NCI-H446 (cell line): Measurements from ENCODE around the gene MAMLD1.

Experiments used
- DNase-seq, 2 experiments: peaks; one replicate each; lab custom pipeline; 2025; lab: John Stamatoyannopoulos, UW

Gene MAMLD1

DNA sequence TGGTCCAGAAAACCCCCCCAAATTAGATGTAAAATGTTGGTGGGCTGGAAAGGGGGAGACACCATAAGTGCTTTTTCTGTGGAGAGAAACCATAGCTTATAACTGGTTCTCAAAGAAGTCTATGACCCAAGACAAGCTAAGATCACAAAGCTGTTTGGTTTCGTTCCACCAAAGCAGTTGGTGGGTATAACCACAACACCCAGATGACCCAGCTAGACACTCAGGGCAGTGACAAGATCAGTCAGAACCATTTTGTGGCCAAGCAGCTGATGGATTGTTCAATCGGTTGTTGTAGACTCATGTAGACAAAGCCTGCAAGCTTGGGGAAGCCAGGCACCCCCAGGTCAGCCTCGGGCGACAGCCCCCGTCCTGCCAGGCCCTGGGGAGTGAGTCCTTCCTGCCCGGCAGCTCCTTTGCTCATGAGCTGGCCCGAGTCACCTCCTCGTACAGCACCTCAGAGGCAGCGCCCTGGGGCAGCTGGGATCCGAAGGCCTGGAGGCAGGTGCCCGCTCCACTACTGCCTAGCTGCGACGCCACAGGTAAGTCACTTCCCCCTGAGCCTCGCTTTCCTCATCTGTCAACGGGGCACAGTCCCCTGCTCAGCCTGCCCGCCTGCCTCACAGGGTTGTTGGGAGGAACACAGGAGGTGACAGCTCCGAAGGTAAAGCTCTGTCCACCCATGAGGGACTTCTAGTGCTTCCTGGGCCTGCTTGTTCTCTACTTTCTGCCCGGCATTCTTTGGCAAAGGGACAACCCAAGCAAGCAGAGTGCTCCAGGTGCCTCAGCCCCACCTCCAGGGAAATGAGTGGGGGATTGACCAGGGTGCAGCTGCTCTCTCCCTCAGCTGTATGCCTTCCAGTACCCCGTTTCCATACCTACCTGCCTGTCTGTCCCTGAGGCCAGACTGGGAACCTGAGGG is 140.1 kb downstream of the MAMLD1 start:
- DNase-seq = no peak

DNA sequence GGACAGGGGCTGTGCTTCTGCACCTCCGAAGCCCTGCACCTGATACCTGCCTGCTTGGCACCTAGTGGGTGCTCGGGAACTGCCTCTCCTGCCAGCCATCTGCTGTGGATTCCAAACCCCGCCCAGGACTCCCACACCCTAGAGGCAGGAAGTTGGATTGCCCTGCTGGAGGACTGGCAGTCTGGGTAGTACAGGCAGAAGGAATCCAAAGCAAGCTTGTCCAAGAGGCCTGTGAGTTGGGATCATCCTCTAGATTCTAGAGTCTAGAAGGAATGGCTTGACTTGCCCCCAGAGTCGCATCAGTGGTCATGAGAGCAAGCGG is 140.7 kb downstream of the MAMLD1 start:
- no peak for DNase-seq

DNA sequence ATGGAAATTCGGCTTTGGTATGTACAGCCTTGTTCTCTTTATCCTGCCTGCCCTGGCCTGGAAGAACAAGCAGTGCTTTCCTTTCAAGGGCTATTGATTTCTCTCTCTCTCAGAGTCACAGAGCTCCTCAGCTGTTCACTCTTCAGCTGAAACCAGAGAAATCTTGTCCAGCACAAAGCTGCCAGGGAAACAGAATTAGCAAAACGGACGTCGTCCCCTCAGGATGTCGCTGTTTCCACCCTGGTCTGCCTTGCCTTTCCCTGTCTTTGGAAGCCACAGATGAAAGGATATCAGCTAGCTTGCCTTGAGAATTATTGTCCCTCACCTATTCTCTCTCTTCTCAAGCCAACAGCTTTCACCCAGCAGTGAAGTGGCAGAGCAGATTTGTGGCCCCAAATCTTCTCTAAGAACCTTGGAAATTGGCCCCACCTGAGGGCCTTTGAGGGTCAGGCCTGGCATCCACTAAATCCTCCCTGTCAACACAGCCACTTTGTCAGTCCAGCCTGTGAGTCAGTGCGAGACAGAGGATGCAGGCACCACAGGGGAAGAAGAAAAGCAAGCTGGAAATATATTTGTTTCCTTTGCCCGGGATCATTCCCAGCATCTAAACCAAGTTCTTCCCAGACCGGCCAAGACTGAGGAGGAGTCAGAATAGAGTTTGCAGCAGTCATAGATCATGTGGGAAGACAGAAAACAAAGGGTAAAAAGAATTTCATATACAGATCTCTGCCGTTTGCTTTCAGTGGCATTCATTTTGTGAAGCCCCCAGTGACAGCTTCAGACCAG is 141.5 kb downstream of the MAMLD1 start:
- no peak for DNase-seq

DNA sequence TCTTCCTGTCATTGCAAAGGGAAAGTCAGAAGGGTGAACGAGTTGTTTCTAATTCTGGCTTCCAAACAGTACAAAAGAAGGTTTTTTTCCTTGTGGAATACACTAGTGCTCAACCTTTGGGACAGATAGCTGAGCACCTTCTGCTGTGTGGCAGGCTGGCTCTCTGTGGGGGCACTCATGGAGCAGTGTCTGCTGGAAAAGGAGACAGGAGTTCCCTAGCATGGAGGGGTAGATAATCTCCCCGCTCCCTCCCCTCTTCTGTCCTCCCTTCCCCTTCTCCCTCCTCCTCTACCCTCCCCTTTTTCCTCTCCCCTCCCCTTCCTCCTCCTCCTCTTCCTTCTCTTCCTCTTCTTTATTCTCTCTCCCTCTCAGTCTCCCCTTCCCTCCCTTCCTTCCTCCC is 142.9 kb downstream of the MAMLD1 start:
- no peak for DNase-seq

DNA sequence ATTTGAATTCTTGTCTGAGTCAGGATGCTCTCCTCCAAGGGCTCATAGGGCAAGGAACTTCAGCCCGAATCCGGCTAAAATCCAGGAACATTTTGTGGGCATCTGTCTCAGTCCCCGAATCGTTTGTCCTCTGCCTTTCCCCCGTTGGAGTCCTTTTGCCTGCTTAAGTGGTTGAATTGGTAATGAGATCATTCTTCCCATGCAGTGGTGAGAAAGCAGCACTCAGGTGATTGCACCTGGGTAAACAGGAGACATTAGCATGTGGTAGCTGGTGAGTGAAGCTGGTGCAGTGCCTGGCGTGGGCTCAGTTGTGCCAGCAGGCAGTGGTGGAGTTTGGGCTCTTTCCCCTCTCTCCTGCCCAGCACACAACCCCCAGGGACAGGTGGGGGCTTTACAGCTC is 143.4 kb downstream of the MAMLD1 start:
- DNase-seq = no peak

DNA sequence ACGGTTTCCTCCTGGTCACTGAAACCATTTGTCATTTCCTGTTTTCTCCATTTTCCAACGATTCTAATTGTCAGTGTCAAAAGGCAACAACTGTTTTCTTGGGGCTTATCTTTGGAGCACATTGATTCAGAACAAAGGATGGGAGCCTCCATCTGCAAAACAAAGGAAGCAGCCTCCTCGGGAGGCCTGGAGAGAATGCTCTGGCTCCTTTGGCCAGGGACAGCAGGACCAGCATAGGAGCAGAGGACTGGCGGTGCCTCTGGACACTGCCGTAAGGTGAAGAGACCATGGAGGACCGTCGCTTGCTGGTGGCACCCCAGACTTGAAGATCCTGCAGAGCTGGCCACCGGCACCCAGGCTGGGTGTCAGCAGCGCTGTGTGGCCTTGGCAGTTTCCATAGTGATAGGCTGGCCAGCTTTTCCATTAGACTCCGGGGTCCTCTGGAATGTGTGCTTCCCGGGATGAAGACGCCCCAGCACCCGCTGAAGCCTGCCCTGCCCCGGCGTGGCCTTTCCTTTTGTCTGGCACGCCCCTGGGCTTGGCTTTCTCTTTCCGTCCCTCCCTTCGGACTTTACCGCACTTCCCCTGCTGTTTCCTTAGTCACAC is 144.2 kb downstream of the MAMLD1 start:
- no peak for DNase-seq

DNA sequence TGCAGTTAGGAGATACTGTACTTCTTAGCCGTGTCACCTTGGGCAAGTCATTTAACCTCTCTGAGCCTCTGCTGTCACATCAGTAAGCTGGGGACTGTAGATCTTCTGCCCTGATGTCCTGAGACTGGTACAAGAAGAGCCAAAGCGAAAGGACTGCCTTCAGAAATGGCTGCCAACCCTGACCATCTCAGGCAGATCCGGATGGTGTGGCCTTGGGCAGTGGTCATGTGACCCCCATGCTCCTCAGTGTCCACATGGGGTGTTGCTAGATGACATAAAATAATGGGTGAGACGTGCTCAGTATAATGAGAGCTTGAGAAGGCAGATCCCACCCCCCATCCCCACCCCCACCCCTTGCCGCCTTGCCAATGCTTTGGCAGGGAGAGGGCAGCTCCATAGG is 144.9 kb downstream of the MAMLD1 start:
- DNase-seq = no peak

DNA sequence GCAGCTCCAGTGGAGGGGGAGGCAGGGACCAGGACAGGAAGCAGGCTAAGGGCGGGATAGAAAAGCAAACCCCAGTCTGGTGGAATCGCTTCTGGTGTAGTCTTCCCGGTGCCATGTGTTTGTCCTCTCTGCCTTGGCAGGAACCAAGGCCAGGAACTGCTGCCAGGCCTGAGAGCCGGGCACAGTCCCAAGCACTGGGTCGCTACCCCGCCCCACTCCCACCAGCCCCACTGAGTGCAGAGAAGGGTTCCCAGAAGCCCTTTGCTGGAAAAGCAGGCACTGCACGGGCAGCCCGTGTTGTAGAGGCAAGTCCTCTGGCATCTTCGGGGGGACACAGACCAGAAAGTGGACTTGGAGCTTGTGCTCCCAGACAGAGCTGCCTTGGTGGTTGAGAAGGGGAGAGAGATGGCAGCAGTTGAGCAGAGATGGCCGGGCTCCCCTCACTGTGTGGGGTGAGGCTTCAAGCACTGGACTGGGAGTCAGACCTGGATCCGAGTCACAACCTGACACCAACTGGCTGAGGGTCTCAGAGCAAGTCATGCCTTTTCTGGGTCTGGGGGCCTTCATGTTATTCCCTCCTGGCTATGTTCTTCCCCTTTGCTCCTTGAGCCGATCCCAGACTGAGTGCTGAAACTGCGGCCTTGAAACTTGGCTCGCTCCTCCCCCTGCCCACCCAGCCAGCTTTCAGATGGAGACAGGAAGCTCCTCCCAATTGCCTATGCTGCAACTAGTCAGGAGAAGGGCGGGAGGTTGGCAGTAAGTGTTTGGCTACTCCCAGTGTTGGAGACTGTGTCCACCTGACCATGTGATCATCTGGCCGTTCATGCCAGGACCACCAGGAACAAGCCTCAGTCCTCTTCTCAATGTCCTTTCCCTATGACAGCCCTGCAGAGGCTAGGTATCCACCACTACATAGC is 145.6 kb downstream of the MAMLD1 start:
- DNase-seq = peak; percentile 61 to 88

DNA sequence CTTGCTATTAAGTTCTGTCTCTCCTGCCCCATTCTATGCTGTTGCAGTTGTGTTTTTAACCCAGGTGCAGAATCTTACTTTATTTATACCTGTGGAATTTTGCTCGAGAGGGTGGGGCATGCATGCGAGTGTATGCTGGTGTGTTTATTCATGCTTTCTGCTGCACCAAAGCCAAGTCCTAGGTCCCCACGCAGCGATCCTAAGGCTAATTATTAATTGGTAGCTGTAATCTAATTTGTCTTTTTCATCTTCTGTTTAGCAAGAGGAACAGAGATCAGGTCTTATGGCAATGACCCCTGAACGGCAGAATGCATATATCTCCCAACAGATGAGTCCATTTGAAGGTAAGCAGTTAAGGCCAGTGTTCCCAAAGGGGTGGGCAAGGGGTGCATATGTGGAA is 146.6 kb downstream of the MAMLD1 start:
- DNase-seq = no peak

DNA sequence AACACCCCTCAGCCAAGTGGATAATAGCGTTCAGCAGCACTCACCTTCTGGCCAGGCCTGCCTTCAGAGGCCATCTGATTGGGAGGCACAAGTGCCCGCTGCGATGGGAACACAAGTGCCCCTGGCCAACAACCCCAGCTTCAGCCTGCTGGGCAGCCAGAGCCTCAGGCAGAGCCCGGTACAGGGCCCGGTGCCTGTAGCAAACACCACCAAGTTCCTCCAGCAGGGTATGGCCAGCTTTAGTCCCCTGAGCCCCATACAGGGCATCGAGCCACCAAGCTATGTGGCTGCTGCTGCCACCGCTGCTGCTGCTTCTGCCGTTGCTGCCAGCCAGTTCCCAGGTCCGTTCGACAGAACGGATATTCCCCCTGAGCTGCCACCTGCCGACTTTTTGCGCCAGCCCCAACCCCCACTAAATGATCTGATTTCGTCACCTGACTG is 149.4 kb downstream of the MAMLD1 start:
- DNase-seq = no peak

DNA sequence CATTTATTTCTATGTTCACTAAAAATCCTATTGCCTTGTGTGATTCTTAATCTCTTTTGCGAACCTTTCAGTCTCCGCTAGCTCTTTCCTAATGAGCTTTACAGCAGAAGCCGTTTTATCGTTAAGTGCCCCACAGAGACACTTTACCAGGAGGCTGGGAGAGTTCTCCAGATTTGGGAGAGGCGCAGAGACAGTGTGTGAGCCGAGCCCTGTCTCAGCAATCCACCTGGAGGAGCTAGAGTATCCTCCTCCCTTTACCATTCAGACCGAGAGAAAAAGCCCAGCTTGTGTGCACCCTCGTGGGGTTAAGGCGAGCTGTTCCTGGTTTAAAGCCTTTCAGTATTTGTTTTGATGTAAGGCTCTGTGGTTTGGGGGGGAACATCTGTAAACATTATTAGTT is 150.4 kb downstream of the MAMLD1 start:
- DNase-seq = no peak

DNA sequence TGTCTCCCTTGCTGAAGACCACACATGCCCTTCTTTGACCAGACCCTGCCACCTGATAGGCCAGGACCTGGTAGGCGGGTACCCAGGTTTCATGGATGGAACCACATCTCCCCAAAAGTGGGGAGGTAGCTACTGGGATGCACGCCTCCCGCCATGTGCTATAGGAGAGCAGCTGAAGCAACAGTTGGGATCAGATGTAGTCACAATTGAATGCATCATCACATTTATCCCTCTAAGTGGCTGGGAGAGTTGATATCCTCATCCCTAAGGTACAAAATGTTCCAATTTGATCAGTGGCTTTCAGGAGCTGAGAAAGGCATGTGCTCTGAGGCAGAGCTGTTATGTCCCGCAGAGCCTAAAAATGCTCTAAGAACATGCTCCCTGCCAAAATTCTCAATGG is 151.3 kb downstream of the MAMLD1 start:
- no peak for DNase-seq

DNA sequence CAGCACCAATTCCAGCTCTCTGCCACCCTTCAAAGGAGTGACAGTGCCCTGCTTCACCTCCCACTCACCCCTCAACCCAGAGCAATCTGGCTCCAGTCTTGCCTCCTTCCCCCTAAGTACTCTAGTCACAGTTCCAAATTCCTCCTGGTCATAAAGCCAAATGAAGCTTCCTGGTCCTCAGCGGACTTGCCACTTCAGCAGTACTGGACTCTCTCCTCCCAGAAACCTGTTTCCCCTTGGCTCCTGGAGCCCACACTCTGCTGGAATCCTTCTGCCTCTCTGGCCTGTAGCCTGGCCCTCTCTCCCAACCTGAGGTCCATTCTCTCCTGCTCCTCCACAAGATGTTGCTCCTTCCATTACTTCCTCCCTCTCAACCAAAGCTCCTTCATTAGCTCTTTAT is 152.7 kb downstream of the MAMLD1 start:
- no peak for DNase-seq

DNA sequence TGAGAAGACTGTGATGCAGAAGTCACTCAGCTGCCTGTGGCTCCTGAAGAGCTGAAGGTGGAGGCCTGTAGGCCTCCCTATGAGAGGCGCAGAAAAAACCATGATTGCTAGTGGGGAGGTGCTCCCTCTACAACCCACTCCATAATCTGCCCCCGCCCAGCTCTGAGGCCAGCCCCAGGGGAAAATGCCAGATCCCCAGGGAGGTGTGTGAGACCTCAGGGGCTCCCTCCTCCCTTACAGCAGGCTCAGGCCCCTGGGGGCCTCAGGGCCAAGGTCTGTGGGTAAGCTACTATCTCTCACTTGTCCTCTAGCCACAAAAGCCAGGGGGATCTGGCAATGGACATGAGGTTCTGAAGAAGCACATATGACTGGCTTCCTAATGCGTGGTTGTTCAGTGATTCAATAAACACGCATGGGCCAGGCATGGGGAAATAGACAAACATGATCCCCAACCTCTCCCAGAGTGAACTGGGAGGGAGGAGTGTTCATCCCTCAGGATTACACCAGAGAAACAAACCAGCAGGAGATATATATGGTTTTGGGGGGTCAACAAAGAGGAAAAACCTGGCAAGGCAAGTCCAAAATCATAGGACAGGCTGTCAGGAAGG is 154.3 kb downstream of the MAMLD1 start:
- no peak for DNase-seq

DNA sequence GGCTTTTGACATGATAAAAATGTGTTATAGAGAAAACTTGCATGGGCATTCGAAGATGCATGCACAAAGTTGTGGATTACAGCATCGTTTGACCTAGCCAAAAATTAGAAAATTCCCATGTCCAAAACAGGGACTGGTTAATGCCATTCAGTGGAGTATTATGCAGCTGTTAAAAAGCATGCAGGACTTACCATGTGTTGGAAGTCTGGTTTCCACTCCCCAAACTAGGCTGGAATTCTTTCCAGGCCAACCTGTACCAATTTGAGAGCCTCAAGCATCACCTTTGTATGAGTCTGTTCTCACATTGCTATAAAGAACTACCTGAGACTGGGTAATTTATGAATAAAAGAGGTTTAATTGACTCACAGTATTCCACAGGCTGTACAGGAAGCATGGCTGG is 159.4 kb downstream of the MAMLD1 start:
- DNase-seq = no peak

DNA sequence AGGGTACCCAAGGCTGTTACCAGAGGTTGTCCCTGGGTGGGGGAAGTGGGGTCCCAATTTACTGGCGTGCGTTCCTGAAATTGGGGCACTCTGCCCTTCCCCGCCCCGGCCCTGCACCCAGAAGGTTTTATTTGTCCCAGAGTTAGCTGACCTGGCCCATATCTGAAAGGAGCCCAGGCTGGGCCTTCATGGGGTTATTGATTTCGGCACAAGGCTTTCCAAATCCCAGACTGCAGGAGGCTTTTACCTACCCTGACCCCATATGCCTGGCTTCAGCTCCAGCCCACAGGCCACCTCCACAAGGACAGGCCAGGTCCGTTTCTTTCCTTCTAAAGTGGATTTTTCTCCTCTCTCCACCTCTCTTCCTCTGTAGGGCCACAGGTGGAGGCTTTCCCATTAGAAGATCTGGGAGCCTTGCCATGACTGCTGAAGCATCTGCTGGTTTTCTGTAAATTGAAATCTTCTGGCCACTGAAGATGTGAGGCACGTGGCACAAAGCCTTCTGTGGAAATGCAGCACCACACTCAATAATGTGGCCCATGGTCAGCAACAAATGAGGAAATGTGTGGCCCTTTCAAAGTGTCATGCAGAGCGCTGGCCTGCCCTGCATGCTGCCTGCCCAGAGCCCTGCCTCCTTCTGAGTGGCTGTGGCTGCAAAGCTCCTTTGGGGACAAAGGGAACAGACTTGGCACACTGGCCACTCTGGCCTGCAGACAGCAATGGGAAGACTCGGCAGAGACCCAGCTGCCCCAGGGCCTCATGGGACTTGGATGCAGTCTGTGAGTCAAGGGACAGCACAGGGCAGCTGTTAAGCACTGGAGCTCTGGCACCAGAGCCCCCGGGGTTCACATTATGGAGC is 162.2 kb downstream of the MAMLD1 start:
- DNase-seq = peak; percentile 20 to 59

DNA sequence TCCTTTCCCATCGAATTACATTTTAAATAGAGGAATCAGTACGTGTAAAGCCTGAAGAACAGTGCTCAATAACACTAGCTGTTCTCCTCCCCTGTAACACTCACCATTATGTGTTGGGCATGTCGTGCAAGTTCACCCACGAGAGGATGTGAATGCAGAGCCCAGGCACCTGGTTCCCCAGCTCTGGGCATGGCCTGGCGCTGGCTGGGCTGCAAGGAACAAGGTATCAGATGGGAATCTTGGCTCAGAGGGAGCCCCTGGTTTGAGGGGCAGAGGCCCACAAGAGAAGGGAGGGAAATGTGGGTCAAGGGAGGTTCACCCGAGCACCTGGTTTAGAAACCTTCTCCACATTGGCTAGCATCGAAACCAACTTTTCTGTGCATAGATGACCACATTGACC is 163.6 kb downstream of the MAMLD1 start:
- DNase-seq = no peak

DNA sequence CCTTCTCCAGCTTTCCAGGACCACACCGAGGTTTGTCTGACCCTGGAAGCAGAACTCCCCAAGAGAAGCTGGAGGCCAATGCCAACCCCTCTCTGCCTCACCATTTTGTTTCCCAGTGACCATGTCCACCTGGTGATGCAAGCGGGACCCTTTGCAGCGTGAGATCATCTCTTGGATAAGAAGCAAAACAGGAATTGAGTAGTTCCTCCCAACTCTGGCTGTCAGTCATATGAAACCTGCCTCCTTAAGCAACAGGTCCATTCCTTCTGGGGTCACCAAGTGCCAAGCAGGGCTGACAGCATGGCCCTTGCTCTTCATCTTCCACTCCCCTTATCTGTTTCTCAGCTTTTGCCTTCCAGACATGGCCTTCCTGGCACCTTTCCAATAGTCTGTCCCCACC is 164.0 kb downstream of the MAMLD1 start:
- DNase-seq = no peak

DNA sequence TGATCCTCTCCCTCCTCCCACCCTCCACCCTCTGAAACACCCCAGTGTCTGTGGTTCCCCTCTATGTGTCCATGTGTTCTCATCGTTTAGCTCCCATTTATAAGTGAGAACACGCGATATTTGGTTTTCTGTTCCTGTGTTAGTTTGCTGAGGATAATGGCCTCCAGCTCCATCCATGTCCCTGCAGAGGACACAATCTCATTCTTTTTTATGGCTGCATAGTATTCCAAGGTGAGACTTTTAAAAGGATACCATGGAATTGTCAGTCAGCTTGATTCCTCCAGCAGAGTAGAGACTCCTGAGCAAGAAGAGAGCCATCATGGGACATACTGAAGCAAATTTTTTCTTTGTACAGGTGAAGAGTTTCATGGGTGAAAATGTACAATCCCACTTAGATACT is 166.5 kb downstream of the MAMLD1 start:
- no peak for DNase-seq

DNA sequence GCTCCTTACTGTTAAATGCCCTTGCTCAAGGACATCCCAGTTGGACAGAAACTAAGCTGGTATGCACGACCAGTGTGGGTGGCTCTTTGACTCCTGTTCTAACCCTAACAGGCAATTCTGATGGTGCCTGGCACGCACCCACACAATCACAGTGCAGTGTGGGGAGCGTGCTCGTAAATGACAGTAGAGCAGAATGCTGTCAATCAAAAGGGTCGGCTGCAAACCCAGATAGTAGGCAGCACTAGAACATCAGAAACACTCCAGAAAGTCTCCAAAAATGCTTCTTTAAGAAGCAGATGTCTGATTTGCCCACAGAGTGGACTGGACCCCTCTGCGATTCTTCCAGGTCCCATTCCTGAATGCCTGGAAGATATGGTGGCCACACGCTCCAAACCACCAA is 167.7 kb downstream of the MAMLD1 start:
- no peak for DNase-seq

DNA sequence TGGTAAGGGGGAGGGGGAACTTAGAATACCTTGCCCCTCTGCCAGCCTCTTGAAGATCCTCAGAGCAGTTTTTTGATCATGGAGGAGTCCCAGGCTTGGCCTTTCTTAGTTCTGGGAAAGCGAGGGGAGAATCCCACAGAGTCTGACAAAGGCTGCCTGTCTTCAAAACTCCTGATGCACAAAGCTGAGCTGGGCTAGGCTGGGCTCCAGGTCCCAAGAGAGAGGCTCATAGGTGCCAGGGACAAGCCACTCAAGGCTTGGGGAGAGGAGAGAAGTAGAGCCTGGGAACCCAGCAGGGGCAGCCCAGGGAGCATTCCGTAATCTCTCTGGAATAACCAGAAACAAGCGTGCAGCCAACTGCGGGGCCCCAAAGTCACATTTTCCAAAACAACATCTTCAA is 168.3 kb downstream of the MAMLD1 start:
- DNase-seq = no peak
